Mucosa of stomach (tissue), 1 donor: ENCODE data around the gene ZNF662.
"Not testable (repeated sequence)": the region's sequence is repeated elsewhere in the genome, so short reads cannot be mapped to it uniquely, and the experiment has no call there.

Experiments
- H3K27me3 ChIP-seq: one replicate; pipeline ENCODE4 v1.7.0; 2013; ENCODE audit warnings: mild to moderate bottlenecking, low read length; ENCODE audit not compliant: control insufficient read depth, insufficient read depth
- H3K36me3 ChIP-seq: one replicate; pipeline ENCODE4 v1.7.0; 2013; ENCODE audit warnings: low read length; ENCODE audit not compliant: control insufficient read depth, insufficient read depth
- H3K4me1 ChIP-seq: one replicate; pipeline ENCODE4 v1.7.0; 2013; ENCODE audit warnings: mild to moderate bottlenecking, low read length; ENCODE audit not compliant: control insufficient read depth, insufficient read depth
- H3K4me3 ChIP-seq: one replicate; pipeline ENCODE4 v1.7.0; 2013; ENCODE audit warnings: low read length
- H3K9ac ChIP-seq: one replicate; pipeline ENCODE4 v1.7.0; 2013; ENCODE audit warnings: mild to moderate bottlenecking, low read length, moderate library complexity
- H3K9me3 ChIP-seq: one replicate; pipeline ENCODE4 v1.7.0; 2013; ENCODE audit warnings: mild to moderate bottlenecking, low read length, moderate library complexity; ENCODE audit not compliant: control insufficient read depth
- donor health status: Pancreatic carcinoma.

Gene ZNF662

GRCh38 chr3:42876401-42876800 lies 29.5 kb upstream of the ZNF662 start:
- no peak overlapping the region for H3K4me3 ChIP-seq
- peaks cover 18% of the 10 kb centered on the region for H3K4me1 ChIP-seq
- no peaks in the 10 kb centered on the region for H3K9me3 ChIP-seq
- no peak overlapping the region for H3K9ac ChIP-seq
- no peaks in the 10 kb centered on the region for H3K27me3 ChIP-seq
- H3K36me3 ChIP-seq = no peaks in the 10 kb centered on the region

- Histone ChIP-seq H3K27me3 (no peaks in the 10 kb centered on the region), H3K4me3 (no peak overlapping the region), H3K36me3 (no peaks in the 10 kb centered on the region), H3K9me3 (no peaks in the 10 kb centered on the region), H3K4me1 (peaks cover 12% of the 10 kb centered on the region), H3K9ac (no peak overlapping the region)
Measured at GRCh38 chr3:42876940-42877720, 28.8 kb upstream of the ZNF662 start.

GRCh38 chr3:42877881-42878280 lies 28.1 kb upstream of the ZNF662 start:
- Histone ChIP-seq H3K9me3 (no peaks in the 10 kb centered on the region), H3K36me3 (no peaks in the 10 kb centered on the region), H3K4me1 (peaks cover 11% of the 10 kb centered on the region), H3K27me3 (no peaks in the 10 kb centered on the region), H3K4me3 (no peak overlapping the region), H3K9ac (no peak overlapping the region)

- H3K27me3 ChIP-seq = no peaks in the 10 kb centered on the region
- H3K9ac ChIP-seq = peak overlapping the region; percentile 92
- H3K36me3 ChIP-seq = no peaks in the 10 kb centered on the region
- H3K9me3 ChIP-seq = no peaks in the 10 kb centered on the region
- H3K4me1 ChIP-seq = peaks cover 11% of the 10 kb centered on the region
- H3K4me3 ChIP-seq = peak overlapping the region; percentile 61
Measured at GRCh38 chr3:42880183-42880582, 25.8 kb upstream of the ZNF662 start.

GRCh38 chr3:42880601-42881451 lies 25.1 kb upstream of the ZNF662 start:
- Histone ChIP-seq H3K27me3 (no peaks in the 10 kb centered on the region), H3K4me1 (peaks cover 11% of the 10 kb centered on the region), H3K9ac (peak overlapping the region; percentile 92), H3K36me3 (no peaks in the 10 kb centered on the region), H3K9me3 (no peaks in the 10 kb centered on the region), H3K4me3 (peak overlapping the region; percentile 61)

GRCh38 chr3:42883251-42883930 lies 22.6 kb upstream of the ZNF662 start:
- peaks cover 33% of the 10 kb centered on the region for H3K4me1 ChIP-seq
- not testable (repeated sequence) for H3K9ac ChIP-seq, H3K4me3 ChIP-seq, H3K9me3 ChIP-seq, H3K27me3 ChIP-seq, H3K36me3 ChIP-seq

- no peaks in the 10 kb centered on the region for H3K9me3 ChIP-seq
- peaks cover 35% of the 10 kb centered on the region for H3K4me1 ChIP-seq
Measured at GRCh38 chr3:42884324-42884723, 21.6 kb upstream of the ZNF662 start.

GRCh38 chr3:42886294-42886822 lies 19.6 kb upstream of the ZNF662 start:
- H3K9me3 ChIP-seq = no peaks in the 10 kb centered on the region
- H3K4me1 ChIP-seq = peaks cover 25% of the 10 kb centered on the region
- H3K27me3 ChIP-seq = no peaks in the 10 kb centered on the region
- no peaks in the 10 kb centered on the region for H3K36me3 ChIP-seq
- no peak overlapping the region for H3K9ac ChIP-seq
- H3K4me3 ChIP-seq = no peak overlapping the region

More at GRCh38 chr3:42884324-42884723, 21.6 kb upstream of the ZNF662 start:
- Histone ChIP-seq H3K9ac (no peak overlapping the region), H3K4me3 (no peak overlapping the region), H3K36me3 (no peaks in the 10 kb centered on the region), H3K27me3 (no peaks in the 10 kb centered on the region)

- no peaks in the 10 kb centered on the region for H3K36me3 ChIP-seq
- H3K4me3 ChIP-seq = no peak overlapping the region
- H3K4me1 ChIP-seq = peaks cover 27% of the 10 kb centered on the region
- H3K9me3 ChIP-seq = no peaks in the 10 kb centered on the region
- no peaks in the 10 kb centered on the region for H3K27me3 ChIP-seq
- H3K9ac ChIP-seq = no peak overlapping the region
Measured at GRCh38 chr3:42887084-42887483, 18.9 kb upstream of the ZNF662 start.

GRCh38 chr3:42891042-42891441 lies 14.9 kb upstream of the ZNF662 start:
- H3K9ac ChIP-seq = no peak overlapping the region
- H3K4me3 ChIP-seq = no peak overlapping the region
- no peaks in the 10 kb centered on the region for H3K9me3 ChIP-seq
- H3K36me3 ChIP-seq = no peaks in the 10 kb centered on the region
- no peaks in the 10 kb centered on the region for H3K27me3 ChIP-seq
- peaks cover 54% of the 10 kb centered on the region for H3K4me1 ChIP-seq

GRCh38 chr3:42892169-42892568 lies 13.8 kb upstream of the ZNF662 start:
- Histone ChIP-seq H3K36me3 (no peaks in the 10 kb centered on the region), H3K4me1 (peaks cover 49% of the 10 kb centered on the region), H3K4me3 (no peak overlapping the region), H3K9ac (no peak overlapping the region), H3K9me3 (no peaks in the 10 kb centered on the region), H3K27me3 (no peaks in the 10 kb centered on the region)
